ENCODE measurements around the gene OGFR. TPM values are rescaled to one million over a fixed set of nuclear protein-coding genes. Genes with fewer than 3 reads are reported as not detected.

OGFR gene
- total RNA-seq, 1 experiment from 2014 or later: 46.1 TPM

GRCh38 chr20:62777528-62777830 is 27.2 kb upstream of the OGFR start:
- Histone ChIP-seq H3K36me3 (ENCODE audit: insufficient read depth, low read length, poor library complexity, severe bottlenecking) (no peaks in the 10 kb centered on the region), H3K4me3 (ENCODE audit: low read depth, low read length, poor library complexity, severe bottlenecking) (no peak overlapping the region), H3K27ac (ENCODE audit: low read depth, low read length, poor library complexity, severe bottlenecking) (peak overlapping the region; percentile 78), H3K9me3 (ENCODE audit: low read depth, low read length, poor library complexity, severe bottlenecking) (no peaks in the 10 kb centered on the region), H3K4me1 (ENCODE audit: insufficient read depth, low read length, poor library complexity, severe bottlenecking) (peaks cover 47% of the 10 kb centered on the region), H3K27me3 (replicated peaks; ENCODE audit: insufficient read depth, low read depth, low read length, poor library complexity) (no peaks in the 10 kb centered on the region)
- intact Hi-C loops (cut with micrococcal nuclease; ENCODE audit: unreplicated experiment): no loop called here
- TF ChIP-seq CTCF (conservative IDR thresholded peaks at IDR 0.05; ENCODE audit: low read depth, low read length): no peak
- TF ChIP-seq EZH2 (IDR thresholded peaks at IDR 0.05; ENCODE audit: borderline replicate concordance, low read depth, low read length, poor library complexity, severe bottlenecking): no peak
- POLR2A ChIA-PET (ENCODE audit: low non-redundant PET): no interaction called here
- CTCF ChIA-PET: no interaction called here
- DNase-seq (ENCODE audit: low spot score): no peak
- no TSS peak for BruUV-seq (replicated peaks)

- Histone ChIP-seq H3K36me3 (ENCODE audit: insufficient read depth, low read length, poor library complexity, severe bottlenecking) (no peaks in the 10 kb centered on the region), H3K4me1 (ENCODE audit: insufficient read depth, low read length, poor library complexity, severe bottlenecking) (peaks cover 52% of the 10 kb centered on the region), H3K9me3 (ENCODE audit: low read depth, low read length, poor library complexity, severe bottlenecking) (no peaks in the 10 kb centered on the region), H3K27ac (ENCODE audit: low read depth, low read length, poor library complexity, severe bottlenecking) (peak overlapping the region; percentile 78), H3K27me3 (replicated peaks; ENCODE audit: insufficient read depth, low read depth, low read length, poor library complexity) (no peaks in the 10 kb centered on the region), H3K4me3 (ENCODE audit: low read depth, low read length, poor library complexity, severe bottlenecking) (no peak overlapping the region)
- intact Hi-C loops (cut with micrococcal nuclease; ENCODE audit: unreplicated experiment): no loop called here
- POLR2A ChIA-PET (ENCODE audit: low non-redundant PET): no interaction called here
- no peak for DNase-seq (ENCODE audit: low spot score)
- CTCF ChIA-PET: no interaction called here
- no TSS peak for BruUV-seq (replicated peaks)
- TF ChIP-seq CTCF (conservative IDR thresholded peaks at IDR 0.05; ENCODE audit: low read depth, low read length) (no peak), EZH2 (IDR thresholded peaks at IDR 0.05; ENCODE audit: borderline replicate concordance, low read depth, low read length, poor library complexity, severe bottlenecking) (no peak)
These were observed 26.6 kb upstream of the OGFR start for GRCh38 chr20:62778058-62778457.

- H3K36me3 ChIP-seq (ENCODE audit: insufficient read depth, low read length, poor library complexity, severe bottlenecking): no peaks in the 10 kb centered on the region
- TF ChIP-seq EZH2 (IDR thresholded peaks at IDR 0.05; ENCODE audit: borderline replicate concordance, low read depth, low read length, poor library complexity, severe bottlenecking) (no peak), CTCF (conservative IDR thresholded peaks at IDR 0.05; ENCODE audit: low read depth, low read length) (no peak)
- intact Hi-C loops (cut with micrococcal nuclease; ENCODE audit: unreplicated experiment): no loop called here
- no TSS peak for BruUV-seq (replicated peaks)
- peak overlapping the region; percentile 34 for H3K27ac ChIP-seq (ENCODE audit: low read depth, low read length, poor library complexity, severe bottlenecking)
- H3K9me3 ChIP-seq (ENCODE audit: low read depth, low read length, poor library complexity, severe bottlenecking): no peaks in the 10 kb centered on the region
- ChIA-PET CTCF (interaction anchor here (0.6 kb wide), 1 partner anchor 56 kb away, joined by 3 read pairs; no protein-coding TSS in a partner anchor), POLR2A (ENCODE audit: low non-redundant PET) (no interaction called here)
- no peak overlapping the region for H3K4me3 ChIP-seq (ENCODE audit: low read depth, low read length, poor library complexity, severe bottlenecking)
- H3K4me1 ChIP-seq (ENCODE audit: insufficient read depth, low read length, poor library complexity, severe bottlenecking): peaks cover 44% of the 10 kb centered on the region
- no peak for DNase-seq (ENCODE audit: low spot score)
- H3K27me3 ChIP-seq (replicated peaks; ENCODE audit: insufficient read depth, low read depth, low read length, poor library complexity): no peaks in the 10 kb centered on the region
These were observed 25.8 kb upstream of the OGFR start for GRCh38 chr20:62778601-62779416.
